GM12872 (cell line): ENCODE measurements around the gene TECR.

Source experiments
- TF ChIP-seq, protein P1 (sequence below): IDR thresholded peaks from 3 replicates; pipeline ENCODE4 v1.5.1; 2011; ENCODE audit warnings: low read depth, mild to moderate bottlenecking, low read length, moderate library complexity; ENCODE audit not compliant: insufficient read depth

The TECR gene

DNA sequence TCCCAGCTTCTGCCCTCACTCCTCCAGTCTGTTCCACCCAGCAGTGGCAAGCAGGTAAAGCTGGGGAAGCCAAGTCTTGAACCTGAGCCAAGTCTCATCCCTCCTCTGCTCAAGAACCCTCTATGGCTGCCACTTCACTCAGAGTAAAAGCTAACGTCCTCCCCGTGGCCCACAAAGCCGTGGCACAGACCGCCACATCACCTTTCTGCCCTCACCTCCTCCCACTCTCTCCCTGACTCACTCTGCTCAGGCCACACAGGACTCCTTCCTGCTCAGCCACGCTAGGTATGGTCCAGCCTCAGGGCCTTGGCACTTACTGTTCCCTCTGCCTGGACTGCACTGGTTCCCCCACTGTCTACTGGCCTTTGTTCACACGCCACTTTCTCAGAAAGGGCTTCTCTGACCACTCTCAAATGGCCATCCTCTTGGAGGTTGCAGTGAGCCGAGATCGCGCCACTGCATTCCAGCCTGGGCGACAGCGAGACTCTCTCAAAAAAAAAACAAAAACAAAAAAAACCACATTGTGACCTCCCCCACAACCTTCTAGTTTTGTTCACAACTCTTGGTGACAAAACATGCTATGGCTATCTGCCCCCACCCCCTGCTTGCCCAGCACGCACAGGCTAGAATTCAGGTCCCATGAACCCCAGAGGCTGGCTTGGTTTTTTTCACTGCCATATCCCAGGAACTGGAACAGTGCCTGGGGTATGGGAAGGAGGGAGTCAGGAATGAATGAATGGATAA, 26.7 kb downstream of the TECR start:
- TF ChIP-seq, protein P1, sequence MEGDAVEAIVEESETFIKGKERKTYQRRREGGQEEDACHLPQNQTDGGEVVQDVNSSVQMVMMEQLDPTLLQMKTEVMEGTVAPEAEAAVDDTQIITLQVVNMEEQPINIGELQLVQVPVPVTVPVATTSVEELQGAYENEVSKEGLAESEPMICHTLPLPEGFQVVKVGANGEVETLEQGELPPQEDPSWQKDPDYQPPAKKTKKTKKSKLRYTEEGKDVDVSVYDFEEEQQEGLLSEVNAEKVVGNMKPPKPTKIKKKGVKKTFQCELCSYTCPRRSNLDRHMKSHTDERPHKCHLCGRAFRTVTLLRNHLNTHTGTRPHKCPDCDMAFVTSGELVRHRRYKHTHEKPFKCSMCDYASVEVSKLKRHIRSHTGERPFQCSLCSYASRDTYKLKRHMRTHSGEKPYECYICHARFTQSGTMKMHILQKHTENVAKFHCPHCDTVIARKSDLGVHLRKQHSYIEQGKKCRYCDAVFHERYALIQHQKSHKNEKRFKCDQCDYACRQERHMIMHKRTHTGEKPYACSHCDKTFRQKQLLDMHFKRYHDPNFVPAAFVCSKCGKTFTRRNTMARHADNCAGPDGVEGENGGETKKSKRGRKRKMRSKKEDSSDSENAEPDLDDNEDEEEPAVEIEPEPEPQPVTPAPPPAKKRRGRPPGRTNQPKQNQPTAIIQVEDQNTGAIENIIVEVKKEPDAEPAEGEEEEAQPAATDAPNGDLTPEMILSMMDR: no peak

DNA sequence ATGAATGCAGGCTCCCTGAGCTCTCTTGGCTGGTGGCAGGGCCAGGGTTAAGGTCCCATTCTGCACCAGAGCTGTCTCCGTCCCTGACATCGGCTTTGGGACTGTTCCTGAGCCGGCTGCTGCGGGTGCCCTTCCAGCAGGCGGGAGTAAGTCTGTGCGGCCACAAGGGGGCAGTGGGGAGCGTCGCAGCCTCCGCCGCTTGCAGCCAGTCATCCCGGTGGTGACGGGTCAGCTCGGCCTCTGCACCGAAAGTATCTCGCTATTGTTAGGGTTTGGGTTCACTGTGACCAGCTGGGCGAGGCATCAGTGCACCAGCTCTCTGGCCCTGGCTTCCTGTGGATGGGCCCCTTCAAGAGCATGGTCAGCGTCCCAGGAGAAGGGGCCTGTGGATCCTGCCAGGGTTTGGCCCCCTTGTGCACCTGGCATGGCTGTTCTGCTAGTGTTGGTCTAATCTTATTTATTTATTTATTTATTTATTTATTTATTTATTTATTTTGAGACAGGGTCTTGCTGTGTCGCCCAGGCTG, 27.3 kb downstream of the TECR start:
- TF ChIP-seq, protein P1: peak; percentile 99

DNA sequence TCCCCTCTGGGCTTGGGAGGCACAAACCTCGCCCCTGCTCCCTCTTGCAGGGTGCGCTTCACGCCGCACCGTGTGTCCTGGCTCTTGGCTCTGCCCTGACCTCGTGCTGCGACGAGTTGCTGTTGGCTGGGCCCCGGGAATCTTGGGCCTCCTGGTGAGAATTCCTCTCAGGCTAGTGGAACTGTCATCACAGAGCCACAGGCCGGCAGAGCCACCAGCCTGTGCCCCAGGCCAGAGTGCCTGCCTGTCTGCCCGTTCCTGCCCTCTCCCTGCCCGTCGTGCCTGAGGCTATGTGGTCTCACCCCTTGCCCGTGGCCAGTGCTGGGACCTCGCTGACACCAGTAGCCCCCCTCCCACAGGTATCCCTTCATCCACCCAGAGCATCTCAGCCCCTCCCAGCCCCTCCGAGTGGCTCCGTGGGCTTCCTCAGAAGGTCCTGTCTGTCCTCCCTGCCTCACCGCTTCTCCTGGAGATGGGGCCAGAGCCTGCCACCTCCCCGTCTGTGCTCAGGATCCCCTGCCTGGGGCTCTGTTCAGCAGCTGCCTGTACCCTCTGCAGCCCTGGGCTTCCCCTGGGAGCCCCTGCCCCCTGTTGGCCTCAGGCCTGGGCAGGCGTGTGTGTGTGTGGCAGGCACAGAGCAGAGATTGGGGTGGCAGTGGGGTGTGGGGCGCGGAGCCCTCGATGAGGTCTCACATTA, 29.1 kb downstream of the TECR start:
- TF ChIP-seq, protein P1: no peak

DNA sequence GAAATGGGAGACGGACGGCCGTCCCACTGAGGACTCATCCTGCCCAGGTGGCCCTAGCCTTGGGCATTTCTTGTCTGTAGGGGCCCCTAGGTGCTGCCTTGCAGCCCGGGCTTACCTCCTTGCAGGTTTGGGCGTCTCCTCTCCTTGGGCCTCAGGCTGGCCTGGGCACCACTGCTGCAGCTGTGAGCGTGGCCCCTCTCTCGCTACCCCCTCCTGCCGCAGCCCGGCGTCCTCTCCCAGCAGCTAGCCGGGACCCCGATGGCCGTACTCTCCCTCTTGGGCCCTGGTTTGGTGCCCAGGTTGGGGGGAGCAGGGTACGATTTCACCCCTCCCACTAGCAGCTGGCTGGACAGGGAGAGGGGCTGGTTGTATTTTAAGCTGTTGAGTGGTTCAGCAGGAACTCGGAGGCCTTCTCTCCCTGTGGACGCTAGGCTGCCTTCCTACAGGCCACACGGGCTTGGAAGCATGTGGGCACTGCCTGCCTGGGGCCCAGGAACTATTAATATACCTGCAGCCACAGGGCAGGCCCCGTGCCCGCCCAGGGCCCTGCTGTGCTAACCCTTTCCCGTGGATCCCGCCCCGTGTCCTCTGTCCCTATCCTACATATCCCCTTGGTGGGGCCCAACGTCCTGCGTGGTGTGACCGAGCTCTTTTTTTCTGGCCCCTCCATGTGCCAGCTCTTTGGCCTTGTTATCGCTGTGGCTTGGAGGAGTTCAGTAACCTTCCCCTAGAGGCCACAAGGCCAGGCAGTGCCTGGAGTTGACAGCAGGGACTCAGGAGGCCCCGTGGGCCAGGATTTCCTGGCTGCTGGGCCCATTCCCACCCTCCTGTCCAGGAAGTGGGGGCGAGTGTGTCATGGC, 30.8 kb downstream of the TECR start:
- TF ChIP-seq, protein P1: no peak

DNA sequence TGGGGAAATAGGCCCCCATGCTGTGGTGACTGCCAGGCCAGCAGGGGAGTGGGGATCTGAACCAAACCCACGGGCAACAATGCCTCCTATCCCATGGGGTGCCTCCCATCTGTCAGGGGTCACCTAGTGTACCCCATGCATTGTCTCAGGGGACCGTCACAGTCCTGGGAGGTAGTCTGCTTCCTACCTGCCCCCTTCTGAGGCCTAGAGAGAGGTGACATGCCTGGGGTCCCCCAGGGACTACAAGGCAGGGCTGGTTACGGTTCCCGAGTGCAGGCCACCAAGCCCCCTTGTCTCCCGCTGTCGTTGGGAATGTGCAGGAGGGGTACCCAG, 31.3 kb downstream of the TECR start:
- TF ChIP-seq, protein P1: no peak

DNA sequence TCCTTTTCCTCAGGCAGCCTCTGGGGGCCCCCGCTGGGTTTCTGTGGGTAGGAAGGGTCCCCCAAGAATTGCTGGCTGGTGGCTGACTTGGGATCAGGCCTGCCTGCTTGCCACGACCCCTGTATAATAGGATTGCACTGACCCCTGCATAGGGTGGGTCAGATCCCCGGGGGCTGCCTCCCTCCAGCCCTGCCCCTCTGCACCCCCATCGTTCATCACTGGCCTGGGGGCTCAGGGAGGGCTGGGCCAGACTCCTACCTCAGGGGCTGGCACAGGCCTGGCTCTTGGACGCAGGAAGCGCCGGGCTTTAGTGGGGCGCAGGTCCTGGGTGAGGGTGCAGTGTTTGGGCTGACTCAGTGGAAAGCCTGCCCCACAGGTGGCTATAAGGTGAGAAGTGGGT, 31.9 kb downstream of the TECR start:
- TF ChIP-seq, protein P1: no peak

DNA sequence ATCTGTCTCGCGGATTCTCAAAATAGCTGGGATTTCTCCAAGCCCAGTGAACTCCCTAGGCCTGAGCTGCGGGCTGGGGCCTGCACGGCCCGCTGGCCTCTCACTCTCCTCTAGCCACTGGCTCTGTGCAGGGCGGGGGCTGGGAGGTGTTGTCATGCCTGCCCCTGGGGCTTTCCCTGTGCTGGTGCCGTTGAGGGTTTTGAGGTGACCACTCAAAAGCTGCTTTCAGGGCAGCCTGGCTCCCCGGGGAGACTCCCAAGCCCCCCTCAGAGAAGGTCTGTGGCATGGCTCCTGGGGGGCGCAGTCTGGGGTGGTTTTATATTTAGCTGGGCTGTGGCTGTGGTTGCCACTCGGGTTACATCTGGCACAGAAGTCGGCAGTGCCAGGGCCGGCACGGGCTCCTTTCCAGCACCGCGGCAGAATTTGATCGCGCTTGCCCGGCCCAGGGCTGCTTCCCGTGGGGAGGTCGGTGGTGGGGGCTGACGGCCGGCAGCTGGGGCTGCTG, 32.5 kb downstream of the TECR start:
- TF ChIP-seq, protein P1: no peak
